Measurements from ENCODE around the gene GALNT4. TPM values are rescaled to one million over a fixed set of nuclear protein-coding genes. Genes with fewer than 3 reads are reported as not detected.

Gene GALNT4
- total RNA-seq, 1 donor from 2014 or later = 2.8 TPM

GRCh38 chr12:89501793-89502192, 22.8 kb downstream of the GALNT4 start:
- no peaks in the 10 kb centered on the region for H3F3A ChIP-seq (ENCODE audit: low read depth)
- no peak overlapping the region for H3K9ac ChIP-seq
- H3K27me3 Mint-ChIP-seq (ENCODE audit: insufficient read depth, low read depth) = peaks cover 2% of the 10 kb centered on the region
- no peaks in the 10 kb centered on the region for H3K9me3 ChIP-seq (ENCODE audit: low read depth)
- H3K9me3 Mint-ChIP-seq = peaks cover 8% of the 10 kb centered on the region
- H3K79me2 ChIP-seq (ENCODE audit: low read depth) = no peaks in the 10 kb centered on the region
- H3K27ac ChIP-seq = no peak overlapping the region
- peaks cover 14% of the 10 kb centered on the region for H3K36me3 Mint-ChIP-seq
- no peak for TF ChIP-seq CTCF (IDR thresholded peaks at IDR 0.05)
- no peak for TF ChIP-seq EZH2phosphoT487 (IDR thresholded peaks at IDR 0.05)
- no peak for TF ChIP-seq EZH2 (IDR thresholded peaks at IDR 0.05)
- no peak overlapping the region for H2AFZ ChIP-seq (replicated peaks)
- H3K27ac Mint-ChIP-seq = no peak overlapping the region
- H3K36me3 ChIP-seq = no peaks in the 10 kb centered on the region
- no peak overlapping the region for H3K4me3 Mint-ChIP-seq
- H3K4me1 ChIP-seq = no peaks in the 10 kb centered on the region
- no peak overlapping the region for H3K4me2 ChIP-seq
- no peaks in the 10 kb centered on the region for H3K27me3 ChIP-seq
- H4K20me1 ChIP-seq (ENCODE audit: low read depth) = no peaks in the 10 kb centered on the region
- no peak for DNase-seq (ENCODE audit: low spot score)
- no peaks in the 10 kb centered on the region for H3K4me1 Mint-ChIP-seq
- H3K4me3 ChIP-seq = no peak overlapping the region

GRCh38 chr12:89499857-89500256, 24.7 kb downstream of the GALNT4 start:
- no peak overlapping the region for H2AFZ ChIP-seq (replicated peaks)
- no peaks in the 10 kb centered on the region for H4K20me1 ChIP-seq (ENCODE audit: low read depth)
- no peaks in the 10 kb centered on the region for H3F3A ChIP-seq (ENCODE audit: low read depth)
- H3K4me1 Mint-ChIP-seq = no peaks in the 10 kb centered on the region
- H3K27me3 ChIP-seq = no peaks in the 10 kb centered on the region
- H3K27me3 Mint-ChIP-seq (ENCODE audit: insufficient read depth, low read depth) = peaks cover 2% of the 10 kb centered on the region
- H3K79me2 ChIP-seq (ENCODE audit: low read depth) = no peaks in the 10 kb centered on the region
- H3K9ac ChIP-seq = no peak overlapping the region
- no peak overlapping the region for H3K4me3 ChIP-seq
- H3K9me3 Mint-ChIP-seq = peaks cover 8% of the 10 kb centered on the region
- DNase-seq (ENCODE audit: low spot score) = no peak
- H3K9me3 ChIP-seq (ENCODE audit: low read depth) = no peaks in the 10 kb centered on the region
- H3K4me1 ChIP-seq = no peaks in the 10 kb centered on the region
- no peak overlapping the region for H3K4me3 Mint-ChIP-seq
- H3K36me3 Mint-ChIP-seq = peaks cover 18% of the 10 kb centered on the region
- no peak overlapping the region for H3K4me2 ChIP-seq
- no peaks in the 10 kb centered on the region for H3K36me3 ChIP-seq
- no peak overlapping the region for H3K27ac Mint-ChIP-seq
- TF ChIP-seq CTCF (IDR thresholded peaks at IDR 0.05) (no peak), EZH2 (IDR thresholded peaks at IDR 0.05) (no peak), EZH2phosphoT487 (IDR thresholded peaks at IDR 0.05) (no peak)
- no peak overlapping the region for H3K27ac ChIP-seq

- Histone ChIP-seq H3K9me3 (ENCODE audit: low read depth) (no peaks in the 10 kb centered on the region), H3K79me2 (ENCODE audit: low read depth) (no peaks in the 10 kb centered on the region), H3K27me3 (no peaks in the 10 kb centered on the region), H3K36me3 (no peaks in the 10 kb centered on the region), H3K27ac (no peak overlapping the region), H4K20me1 (ENCODE audit: low read depth) (no peaks in the 10 kb centered on the region), H3F3A (ENCODE audit: low read depth) (no peaks in the 10 kb centered on the region), H3K4me3 (no peak overlapping the region), H2AFZ (replicated peaks) (no peak overlapping the region), H3K4me2 (no peak overlapping the region), H3K9ac (no peak overlapping the region), H3K4me1 (no peaks in the 10 kb centered on the region)
- Mint-ChIP-seq H3K4me3 (no peak overlapping the region), H3K9me3 (peaks cover 6% of the 10 kb centered on the region), H3K36me3 (peaks cover 19% of the 10 kb centered on the region), H3K27me3 (ENCODE audit: insufficient read depth, low read depth) (no peaks in the 10 kb centered on the region), H3K4me1 (no peaks in the 10 kb centered on the region), H3K27ac (no peak overlapping the region)
- TF ChIP-seq EZH2 (IDR thresholded peaks at IDR 0.05) (no peak), CTCF (IDR thresholded peaks at IDR 0.05) (no peak), EZH2phosphoT487 (IDR thresholded peaks at IDR 0.05) (no peak)
- no peak for DNase-seq (ENCODE audit: low spot score)
Observed at GRCh38 chr12:89497467-89497866, 27.1 kb downstream of the GALNT4 start.
